ENCODE measurements around the gene NSMCE3. TPM values are rescaled to one million over a fixed set of nuclear protein-coding genes. Genes with fewer than 3 reads are reported as not detected.

Gene NSMCE3
- total and polyA plus RNA-seq, 9 of the 15 experiments (the other 6 are each of a cell fraction or from before 2014, with no cell fraction given): 0.92 to 8.4 (median 5.4) TPM

GRCh38 chr15:29269485-29270168 is at the start of gene NSMCE3 (continued):
- TF ChIP-seq ZNF398 (CRISPR knock-in tag; IDR thresholded peaks at IDR 0.05) (no peak), RFX1 (IDR thresholded peaks at IDR 0.05) (no peak), ETV5 (CRISPR knock-in tag; IDR thresholded peaks at IDR 0.05; ENCODE audit: low read depth) (no peak), MAFG (tag; conservative IDR thresholded peaks at IDR 0.05) (no peak), CREM (IDR thresholded peaks at IDR 0.05; ENCODE audit: low read depth) (peak; percentile 98), THAP7 (CRISPR knock-in tag; IDR thresholded peaks at IDR 0.05) (peak; percentile 71; the same call in 1 of the 2 replicates), RBFOX2 (IDR thresholded peaks at IDR 0.05; ENCODE audit: low read depth, low read length) (peak; percentile 88), ZBTB2 (IDR thresholded peaks at IDR 0.05) (peak; percentile 94), ZNF146 (CRISPR knock-in tag; IDR thresholded peaks at IDR 0.05; ENCODE audit: unreplicated experiment) (no peak), ELF2 (CRISPR knock-in tag; IDR thresholded peaks at IDR 0.05) (no peak), ZZZ3 (IDR thresholded peaks at IDR 0.05) (no peak), OTX1 (CRISPR knock-in tag; IDR thresholded peaks at IDR 0.05) (no peak), WHSC1 (IDR thresholded peaks at IDR 0.05; ENCODE audit: low read length) (no peak), BCL6 (CRISPR knock-in tag; IDR thresholded peaks at IDR 0.05) (no peak), FOXA1 (IDR thresholded peaks at IDR 0.05; ENCODE audit: borderline replicate concordance) (no peak), ZHX1 (conservative IDR thresholded peaks at IDR 0.05; ENCODE audit: low read length) (no peak), HOMEZ (CRISPR knock-in tag; IDR thresholded peaks at IDR 0.05) (no peak), E2F5 (CRISPR knock-in tag; IDR thresholded peaks at IDR 0.05) (no peak), DLX4 (CRISPR knock-in tag; IDR thresholded peaks at IDR 0.05) (no peak), ZNF778 (CRISPR knock-in tag; IDR thresholded peaks at IDR 0.05) (no peak)

Data from K562 (cell line).